H9 (cell line): Measurements from ENCODE around the gene LDHD. TPM values are rescaled to one million over a fixed set of nuclear protein-coding genes. Genes with fewer than 3 reads are reported as not detected.
"Not testable (repeated sequence)": the region's sequence is repeated elsewhere in the genome, so short reads cannot be mapped to it uniquely, and the experiment has no call there.

Experiments
- DNase-seq: peaks from one replicate; pipeline ENCODE4 v3.0.0-alpha.2; 2017
- H2AFZ ChIP-seq: one replicate; pipeline ENCODE4 v1.6.1; 2013; ENCODE audit warnings: mild to moderate bottlenecking, low read length, control low read depth, moderate library complexity
- H2AK5ac ChIP-seq: 2 replicates; pipeline ENCODE4 v1.6.1; 2013; ENCODE audit warnings: low read length, control low read depth, mixed read lengths; ENCODE audit not compliant: insufficient read length
- H2BK120ac ChIP-seq: one replicate; pipeline ENCODE4 v1.6.1; 2013; ENCODE audit warnings: low read depth, mild to moderate bottlenecking, low read length, control low read depth, inconsistent platforms; ENCODE audit not compliant: poor library complexity, severe bottlenecking
- H2BK12ac ChIP-seq: 2 replicates; pipeline ENCODE4 v1.6.1; 2013; ENCODE audit warnings: low read length, control low read depth, mixed read lengths, low read depth; ENCODE audit not compliant: insufficient read length
- H2BK15ac ChIP-seq: 2 replicates; pipeline ENCODE4 v1.6.1; 2013; ENCODE audit warnings: low read depth, low read length, control low read depth
- H2BK20ac ChIP-seq: one replicate; pipeline ENCODE4 v1.6.1; 2013; ENCODE audit warnings: low read depth, mild to moderate bottlenecking, low read length, control low read depth, inconsistent platforms; ENCODE audit not compliant: poor library complexity, severe bottlenecking
- H2BK5ac ChIP-seq: 2 replicates; pipeline ENCODE4 v1.6.1; 2013; ENCODE audit warnings: low read length, control low read depth, mixed read lengths; ENCODE audit not compliant: insufficient read length
- H3K14ac ChIP-seq: 2 replicates; pipeline ENCODE4 v1.6.1; 2013; ENCODE audit warnings: low read length, control low read depth; ENCODE audit not compliant: insufficient read depth
- H3K18ac ChIP-seq: 2 replicates; pipeline ENCODE4 v1.6.1; 2013; ENCODE audit warnings: low read depth, mild to moderate bottlenecking, mixed read lengths, low read length, control low read depth; ENCODE audit not compliant: insufficient read length
- H3K23ac ChIP-seq: 2 replicates; pipeline ENCODE4 v1.6.1; 2013; ENCODE audit warnings: low read length, control low read depth, mixed read lengths, low read depth; ENCODE audit not compliant: insufficient read length
- H3K23me2 ChIP-seq: 2 replicates; pipeline ENCODE4 v1.6.1; 2013; ENCODE audit warnings: low read depth, mild to moderate bottlenecking, mixed read lengths, low read length, control low read depth; ENCODE audit not compliant: insufficient read length, poor library complexity, severe bottlenecking
- H3K27ac ChIP-seq: 2 replicates; pipeline ENCODE4 v1.5.1; 2013; ENCODE audit warnings: low read length, control low read depth, mixed read lengths, low read depth; ENCODE audit not compliant: insufficient read length
- H3K27me3 ChIP-seq: 2 replicates; pipeline ENCODE4 v1.6.1; 2013; ENCODE audit warnings: low read length, control low read depth, inconsistent platforms; ENCODE audit not compliant: insufficient read depth
- H3K4ac ChIP-seq: 2 replicates; pipeline ENCODE4 v1.6.1; 2013; ENCODE audit warnings: low read depth, mild to moderate bottlenecking, control low read depth, inconsistent platforms, low read length, moderate library complexity
- H3K4me1 ChIP-seq: 2 replicates; pipeline ENCODE4 v1.6.1; 2013; ENCODE audit warnings: low read length, control low read depth, inconsistent platforms; ENCODE audit not compliant: insufficient read depth
- H3K4me2 ChIP-seq: 2 replicates; pipeline ENCODE4 v1.6.1; 2013; ENCODE audit warnings: low read length, control low read depth, mixed read lengths; ENCODE audit not compliant: insufficient read length, insufficient read depth
- H3K56ac ChIP-seq: 2 replicates; pipeline ENCODE4 v1.6.1; 2013; ENCODE audit warnings: low read depth, mild to moderate bottlenecking, mixed read lengths, low read length, control low read depth; ENCODE audit not compliant: insufficient read length
- H3K79me1 ChIP-seq: 2 replicates; pipeline ENCODE4 v1.6.1; 2013; ENCODE audit warnings: low read depth, mild to moderate bottlenecking, moderate library complexity, low read length, control low read depth, inconsistent platforms; ENCODE audit not compliant: insufficient read depth, poor library complexity, severe bottlenecking
- H3K79me2 ChIP-seq: 2 replicates; pipeline ENCODE4 v1.6.1; 2013; ENCODE audit warnings: low read length, control low read depth, inconsistent platforms; ENCODE audit not compliant: insufficient read depth
- H3K9ac ChIP-seq: 2 replicates; pipeline ENCODE4 v1.6.1; 2013; ENCODE audit warnings: low read length, control low read depth, mixed read lengths; ENCODE audit not compliant: insufficient read length; ENCODE audit errors: extremely low read depth
- H3K9me3 ChIP-seq: one replicate; pipeline ENCODE4 v1.6.1; 2013; ENCODE audit warnings: low read depth, low read length, inconsistent platforms; ENCODE audit not compliant: control insufficient read depth
- H3T11ph ChIP-seq: one replicate; pipeline ENCODE4 v1.6.1; 2013; ENCODE audit warnings: mild to moderate bottlenecking, low read length, control low read depth, inconsistent platforms
- H4K20me1 ChIP-seq: one replicate; pipeline ENCODE4 v1.6.1; 2013; ENCODE audit not compliant: control insufficient read depth, insufficient read length, insufficient read depth
- H4K5ac ChIP-seq: 2 replicates; pipeline ENCODE4 v1.6.1; 2013; ENCODE audit warnings: low read depth, mild to moderate bottlenecking, mixed read lengths, low read length, control low read depth; ENCODE audit not compliant: insufficient read length
- H4K8ac ChIP-seq: replicated peaks from 2 replicates; pipeline ENCODE4 v1.6.1; 2013; ENCODE audit warnings: low read length, control low read depth, mixed read lengths, low read depth; ENCODE audit not compliant: insufficient read length
- H4K91ac ChIP-seq: 2 replicates; pipeline ENCODE4 v1.6.1; 2013; ENCODE audit warnings: low read depth, mild to moderate bottlenecking, moderate library complexity, mixed read lengths, low read length, control low read depth; ENCODE audit not compliant: insufficient read length
- H3K27ac Mint-ChIP-seq, 3 experiments: 2 replicates in 2 of 3; 3 replicates in 1 of 3; pipeline ENCODE4 v1.8.0; 2020 to 2021; ENCODE audit warnings: mixed read lengths in 3 of 3, mild to moderate bottlenecking in 1 of 3, moderate library complexity in 1 of 3
- H3K27me3 Mint-ChIP-seq: 2 replicates; pipeline ENCODE4 v1.8.0; 2021; ENCODE audit warnings: low read depth, mild to moderate bottlenecking, moderate library complexity, mixed read lengths
- H3K36me3 Mint-ChIP-seq, 3 experiments: 2 replicates in 2 of 3; 3 replicates in 1 of 3; pipeline ENCODE4 v1.8.0; 2020 to 2021; ENCODE audit warnings: low read depth in 3 of 3, mixed read lengths in 3 of 3; ENCODE audit not compliant: insufficient read depth in 1 of 3
- H3K4me1 Mint-ChIP-seq, 2 experiments: 2 replicates each; pipeline ENCODE4 v1.8.0; 2020; ENCODE audit warnings: mixed read lengths in 2 of 2
- H3K4me3 Mint-ChIP-seq, 2 experiments: 2 replicates in 1 of 2; 3 replicates in 1 of 2; pipeline ENCODE4 v1.8.0; 2020 to 2021; ENCODE audit warnings: mild to moderate bottlenecking in 2 of 2, mixed read lengths in 2 of 2, moderate library complexity in 1 of 2
- H3K9me3 Mint-ChIP-seq, 2 experiments: 2 replicates in 1 of 2; 3 replicates in 1 of 2; pipeline ENCODE4 v1.8.0; 2020; ENCODE audit warnings: mild to moderate bottlenecking in 2 of 2, mixed read lengths in 2 of 2, moderate library complexity in 1 of 2
- WGBS: extraction: QIAGEN DNeasy Blood & Tissue Kit; methylation state at CpG from one replicate; pipeline ENCODE4 v1.1.7; 2013; ENCODE audit warnings: missing lambda C conversion rate, low lambda C conversion rate, mixed read lengths; ENCODE audit not compliant: insufficient read length; ENCODE audit errors: extremely low coverage; 5-methylcytosine and 5-hydroxymethylcytosine counted together
- total RNA-seq: library from RNA; stranded (reverse); gene quantifications from 2 replicates; pipeline ENCODE4 v1.2.1, GENCODE V29; 2021

LDHD gene
- total RNA-seq, 1 experiment from 2014 or later: 14.7 TPM

- H3K36me3 Mint-ChIP-seq: peaks cover 2 to 15% (median 7%) of the 10 kb centered on the region in 3 experiments; a peak in 5 of 7 replicates
- not testable (repeated sequence) for H3K79me2 ChIP-seq, H3K9ac ChIP-seq, H3K56ac ChIP-seq, H3K4me2 ChIP-seq, H3K27ac ChIP-seq, H2BK120ac ChIP-seq, H3K27me3 Mint-ChIP-seq, H3K79me1 ChIP-seq, H3K27me3 ChIP-seq, H3K14ac ChIP-seq, H4K5ac ChIP-seq, H3K18ac ChIP-seq, H2BK5ac ChIP-seq, H4K8ac ChIP-seq, H2BK12ac ChIP-seq, H4K20me1 ChIP-seq, DNase-seq, H3K9me3 Mint-ChIP-seq, H2BK15ac ChIP-seq, H3T11ph ChIP-seq, H2AFZ ChIP-seq, H2BK20ac ChIP-seq, H3K4me1 ChIP-seq, H4K91ac ChIP-seq, H3K4me3 Mint-ChIP-seq, H3K23ac ChIP-seq, H3K23me2 ChIP-seq, H3K27ac Mint-ChIP-seq, H3K4ac ChIP-seq, H3K9me3 ChIP-seq, H2AK5ac ChIP-seq
- H3K4me1 Mint-ChIP-seq: peaks cover 45 to 64% of the 10 kb centered on the region in 2 experiments
- WGBS: no CpG with 5 or more reads among the region's 6 CpGs
Measured at GRCh38 chr16:75090899-75091298, 25.7 kb downstream of the LDHD start.
